Esophagus muscularis mucosa (tissue), 4 donors: ENCODE measurements around the gene KRTCAP3.

Experiments used
- EP300 ChIP-seq: sonication (generic); formaldehyde crosslinking; IDR thresholded peaks from one replicate; pipeline ENCODE4 v1.6.1; 2017; ENCODE audit warnings: antibody characterized with exemption
- POLR2A ChIP-seq: fragments of 450-650 bp; IDR thresholded peaks from one replicate; pipeline ENCODE4 v1.6.1; 2017; ENCODE audit warnings: antibody characterized with exemption, moderate library complexity, mild to moderate bottlenecking, low read depth
- TF ChIP-seq, protein P1 (sequence below), 3 experiments: fragments of 200-600 bp in 2 of 3; fragments of 450-650 bp in 1 of 3; sonication (generic) in 2 of 3; IDR thresholded peaks; one replicate each; pipeline ENCODE4 v1.5.1; 2017 to 2019; ENCODE audit warnings: antibody characterized with exemption in 3 of 3, mild to moderate bottlenecking in 2 of 3, moderate library complexity in 1 of 3

DNA sequence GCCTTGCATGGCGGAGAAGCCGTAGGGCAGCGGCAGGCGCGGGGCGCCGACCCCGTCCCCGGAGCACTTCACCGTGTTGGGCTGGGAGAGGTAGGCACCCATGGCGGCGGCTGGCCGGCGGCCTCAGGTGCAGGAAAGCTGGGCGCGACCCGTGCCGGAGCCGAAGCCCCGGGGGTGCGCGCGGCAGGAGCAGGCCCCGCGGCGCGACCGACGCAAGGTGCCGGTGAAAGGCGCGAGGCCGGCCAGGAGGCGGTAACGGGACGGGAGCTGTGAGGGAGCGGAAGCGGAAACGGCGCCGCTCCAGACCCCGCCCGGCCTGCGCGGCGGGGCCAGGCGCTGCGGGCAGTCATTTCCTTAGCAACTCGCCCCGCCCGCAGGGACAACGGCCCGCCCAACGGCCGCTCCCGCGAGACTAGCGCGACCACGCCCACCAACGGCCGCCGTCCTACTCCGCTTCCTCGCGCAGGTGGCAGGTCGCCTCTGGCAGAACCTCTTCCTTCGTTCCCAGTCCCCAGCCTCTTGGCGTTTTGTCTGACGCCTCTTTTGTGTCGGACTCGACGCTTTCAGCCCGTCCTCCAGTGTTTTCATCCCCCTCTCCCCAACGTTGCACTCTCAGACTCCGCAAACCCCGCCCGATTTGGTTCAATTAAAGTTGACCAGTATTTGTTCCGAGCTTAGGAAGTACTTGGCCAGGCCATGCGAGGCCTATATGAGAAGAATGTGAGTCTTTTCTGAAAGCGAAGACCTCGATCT is 32.7 kb upstream of the KRTCAP3 start, which contains the start of gene PPM1G:
- TF ChIP-seq, protein P1, sequence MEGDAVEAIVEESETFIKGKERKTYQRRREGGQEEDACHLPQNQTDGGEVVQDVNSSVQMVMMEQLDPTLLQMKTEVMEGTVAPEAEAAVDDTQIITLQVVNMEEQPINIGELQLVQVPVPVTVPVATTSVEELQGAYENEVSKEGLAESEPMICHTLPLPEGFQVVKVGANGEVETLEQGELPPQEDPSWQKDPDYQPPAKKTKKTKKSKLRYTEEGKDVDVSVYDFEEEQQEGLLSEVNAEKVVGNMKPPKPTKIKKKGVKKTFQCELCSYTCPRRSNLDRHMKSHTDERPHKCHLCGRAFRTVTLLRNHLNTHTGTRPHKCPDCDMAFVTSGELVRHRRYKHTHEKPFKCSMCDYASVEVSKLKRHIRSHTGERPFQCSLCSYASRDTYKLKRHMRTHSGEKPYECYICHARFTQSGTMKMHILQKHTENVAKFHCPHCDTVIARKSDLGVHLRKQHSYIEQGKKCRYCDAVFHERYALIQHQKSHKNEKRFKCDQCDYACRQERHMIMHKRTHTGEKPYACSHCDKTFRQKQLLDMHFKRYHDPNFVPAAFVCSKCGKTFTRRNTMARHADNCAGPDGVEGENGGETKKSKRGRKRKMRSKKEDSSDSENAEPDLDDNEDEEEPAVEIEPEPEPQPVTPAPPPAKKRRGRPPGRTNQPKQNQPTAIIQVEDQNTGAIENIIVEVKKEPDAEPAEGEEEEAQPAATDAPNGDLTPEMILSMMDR (IDR thresholded peaks at IDR 0.05), result peak in 1 of 3 experiments; percentile 4
- TF ChIP-seq POLR2A (no peak), EP300 (no peak)
